Osteocyte (in vitro differentiated cells): Measurements from ENCODE around the gene TUB. TPM values are rescaled to one million over a fixed set of nuclear protein-coding genes. Genes with fewer than 3 reads are reported as not detected.

Experiments used
- DNase-seq: peaks from one replicate; pipeline ENCODE4 v3.0.0; 2021; ENCODE audit warnings: mixed read lengths; ENCODE audit not compliant: unreplicated experiment; ENCODE audit errors: extremely low spot score
- H3K27ac Mint-ChIP-seq: one replicate; pipeline ENCODE4 v1.8.0; 2021; ENCODE audit warnings: mild to moderate bottlenecking, mixed read lengths; ENCODE audit not compliant: unreplicated experiment
- H3K27me3 Mint-ChIP-seq: one replicate; pipeline ENCODE4 v1.8.0; 2021; ENCODE audit warnings: mixed read lengths; ENCODE audit not compliant: unreplicated experiment
- H3K36me3 Mint-ChIP-seq: one replicate; pipeline ENCODE4 v1.8.0; 2021; ENCODE audit warnings: mixed read lengths; ENCODE audit not compliant: unreplicated experiment
- H3K4me1 Mint-ChIP-seq: one replicate; pipeline ENCODE4 v1.8.0; 2021; ENCODE audit warnings: mixed read lengths; ENCODE audit not compliant: unreplicated experiment
- H3K4me3 Mint-ChIP-seq: one replicate; pipeline ENCODE4 v1.8.0; 2021; ENCODE audit warnings: mild to moderate bottlenecking, moderate library complexity, mixed read lengths; ENCODE audit not compliant: unreplicated experiment
- H3K9me3 Mint-ChIP-seq: one replicate; pipeline ENCODE4 v1.8.0; 2021; ENCODE audit warnings: mixed read lengths; ENCODE audit not compliant: unreplicated experiment
- CTCF ChIP-seq: fragments of 200-600 bp; sonication (generic); IDR thresholded peaks from 2 replicates; pipeline ENCODE4 v1.5.0; 2021; ENCODE audit warnings: antibody characterized with exemption, mild to moderate bottlenecking, moderate library complexity
- total RNA-seq: library from RNA; stranded (reverse); gene quantifications from 2 replicates; pipeline ENCODE4 v1.2.1, GENCODE V29; 2021

The TUB gene
- total RNA-seq, 1 donor from 2014 or later: 8.7 TPM

GRCh38 chr11:8095371-8095770 is 14.4 kb downstream of the TUB start:
- no peak overlapping the region for H3K4me3 Mint-ChIP-seq
- no peak for DNase-seq
- H3K9me3 Mint-ChIP-seq: no peaks in the 10 kb centered on the region
- H3K27me3 Mint-ChIP-seq: no peaks in the 10 kb centered on the region
- H3K4me1 Mint-ChIP-seq: peaks cover 4% of the 10 kb centered on the region
- H3K36me3 Mint-ChIP-seq: peaks cover 4% of the 10 kb centered on the region
- H3K27ac Mint-ChIP-seq: no peak overlapping the region
- no peak for TF ChIP-seq CTCF

GRCh38 chr11:8095806-8096522 is 15.0 kb downstream of the TUB start:
- no peak overlapping the region for H3K27ac Mint-ChIP-seq
- DNase-seq: peak; percentile 71

DNA sequence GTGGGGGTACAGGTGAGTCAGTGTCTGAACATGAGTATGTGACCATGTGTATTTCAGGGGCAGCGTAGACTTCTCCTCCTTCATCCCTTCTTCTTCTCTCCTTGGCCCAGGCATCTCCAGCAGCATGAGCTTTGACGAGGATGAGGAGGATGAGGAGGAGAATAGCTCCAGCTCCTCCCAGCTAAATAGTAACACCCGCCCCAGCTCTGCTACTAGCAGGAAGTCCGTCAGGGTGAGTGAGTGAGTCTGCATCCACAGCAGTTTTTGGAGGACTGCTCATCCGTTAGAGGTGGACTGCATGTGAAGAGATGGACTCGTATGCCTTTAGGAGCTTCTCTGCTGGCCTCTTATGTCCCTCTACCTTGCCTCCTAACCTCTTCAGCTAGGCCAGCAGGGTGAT is 15.6 kb downstream of the TUB start:
- H3K4me3 Mint-ChIP-seq: no peak overlapping the region
- peaks cover 4% of the 10 kb centered on the region for H3K4me1 Mint-ChIP-seq
- no peaks in the 10 kb centered on the region for H3K27me3 Mint-ChIP-seq
- no peak overlapping the region for H3K27ac Mint-ChIP-seq
- peak; percentile 42 for DNase-seq
- H3K9me3 Mint-ChIP-seq: no peaks in the 10 kb centered on the region
- TF ChIP-seq CTCF: no peak
- H3K36me3 Mint-ChIP-seq: peaks cover 6% of the 10 kb centered on the region

More at GRCh38 chr11:8095806-8096522, 15.0 kb downstream of the TUB start:
- Mint-ChIP-seq H3K4me3 (no peak overlapping the region), H3K27me3 (no peaks in the 10 kb centered on the region), H3K4me1 (peaks cover 4% of the 10 kb centered on the region), H3K36me3 (peaks cover 4% of the 10 kb centered on the region), H3K9me3 (no peaks in the 10 kb centered on the region)
- TF ChIP-seq CTCF: no peak

DNA sequence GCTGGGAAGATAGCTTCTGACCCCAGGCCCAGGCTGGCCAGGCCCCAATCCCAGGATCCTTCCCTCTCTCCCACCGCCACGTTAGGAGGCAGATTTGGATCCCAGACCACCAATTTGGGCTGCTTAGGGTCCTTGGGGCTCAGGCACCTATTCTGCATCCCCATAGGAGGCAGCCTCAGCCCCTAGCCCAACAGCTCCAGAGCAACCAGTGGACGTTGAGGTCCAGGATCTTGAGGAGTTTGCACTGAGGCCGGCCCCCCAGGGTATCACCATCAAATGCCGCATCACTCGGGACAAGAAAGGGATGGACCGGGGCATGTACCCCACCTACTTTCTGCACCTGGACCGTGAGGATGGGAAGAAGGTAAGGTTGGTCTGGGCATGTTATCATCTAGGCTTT is 16.1 kb downstream of the TUB start:
- DNase-seq: peak; percentile 70
- H3K27ac Mint-ChIP-seq: no peak overlapping the region
- H3K36me3 Mint-ChIP-seq: peaks cover 6% of the 10 kb centered on the region
- no peaks in the 10 kb centered on the region for H3K27me3 Mint-ChIP-seq
- H3K4me1 Mint-ChIP-seq: peaks cover 4% of the 10 kb centered on the region
- no peaks in the 10 kb centered on the region for H3K9me3 Mint-ChIP-seq
- no peak overlapping the region for H3K4me3 Mint-ChIP-seq
- no peak for TF ChIP-seq CTCF

DNA sequence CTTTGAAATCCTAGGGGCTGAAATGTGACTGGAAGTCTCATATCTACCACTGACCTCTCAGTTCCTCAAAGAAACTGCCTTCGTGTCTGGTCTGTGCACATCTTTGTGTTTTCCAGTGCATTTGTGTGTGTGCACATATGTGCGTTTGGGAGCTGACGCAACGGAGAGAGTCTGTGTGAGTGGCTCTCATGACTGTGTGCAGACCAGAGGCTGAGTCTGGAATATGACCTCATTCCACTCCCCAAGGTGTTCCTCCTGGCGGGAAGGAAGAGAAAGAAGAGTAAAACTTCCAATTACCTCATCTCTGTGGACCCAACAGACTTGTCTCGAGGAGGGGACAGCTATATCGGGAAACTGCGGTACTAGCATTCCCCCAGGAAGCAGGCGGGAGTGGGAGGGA is 16.5 kb downstream of the TUB start:
- no peak overlapping the region for H3K4me3 Mint-ChIP-seq
- TF ChIP-seq CTCF: no peak
- H3K4me1 Mint-ChIP-seq: peaks cover 4% of the 10 kb centered on the region
- no peak overlapping the region for H3K27ac Mint-ChIP-seq
- H3K9me3 Mint-ChIP-seq: no peaks in the 10 kb centered on the region
- peaks cover 6% of the 10 kb centered on the region for H3K36me3 Mint-ChIP-seq
- H3K27me3 Mint-ChIP-seq: no peaks in the 10 kb centered on the region
- DNase-seq: peak; percentile 30
